SK-N-MC (cell line): ENCODE data around the gene SLC26A11.
"Not testable (repeated sequence)": the region's sequence is repeated elsewhere in the genome, so short reads cannot be mapped to it uniquely, and the experiment has no call there.

ENCODE experiments used
- DNase-seq: peaks from one replicate; pipeline ENCODE4 v3.0.0-alpha.2; 2011; ENCODE audit warnings: low read depth, low spot score
- H3K27ac ChIP-seq: fragments of 200-600 bp; sonication (generic); 2 replicates; pipeline ENCODE4 v1.5.1; 2016; ENCODE audit warnings: mixed run types
- H3K36me3 ChIP-seq: fragments of 200-600 bp; sonication (generic); 2 replicates; pipeline ENCODE4 v1.6.1; 2017; ENCODE audit warnings: antibody characterized with exemption, low read length, mixed read lengths; ENCODE audit not compliant: insufficient read depth
- H3K4me3 ChIP-seq: fragments of 200-600 bp; sonication (generic); 2 replicates; pipeline ENCODE4 v1.5.1; 2016
- H3K9ac ChIP-seq: fragments of 200-600 bp; sonication (generic); 2 replicates; pipeline ENCODE4 v1.8.0; 2017; ENCODE audit warnings: mixed run types, mixed read lengths; ENCODE audit not compliant: insufficient read length
- H3K9me3 ChIP-seq: fragments of 200-600 bp; sonication (generic); 2 replicates; pipeline ENCODE4 v1.6.1; 2017; ENCODE audit warnings: low read depth, mild to moderate bottlenecking, antibody characterized with exemption, low read length, moderate library complexity, mixed read lengths
- EZH2 ChIP-seq: fragments of 200-600 bp; sonication (generic); IDR thresholded peaks from one replicate; pipeline ENCODE4 v1.6.1; 2017; ENCODE audit warnings: antibody characterized with exemption
- FOXP2 ChIP-seq: optimal IDR thresholded peaks from 2 replicates; pipeline ENCODE3; 2011; ENCODE audit warnings: mild to moderate bottlenecking, moderate library complexity; ENCODE audit not compliant: insufficient read depth; ENCODE audit errors: extremely low read length, control extremely low read depth
- POLR2AphosphoS5 ChIP-seq: IDR thresholded peaks from 2 replicates; pipeline ENCODE4 v1.6.1; 2012; ENCODE audit warnings: mild to moderate bottlenecking, low read depth, low read length, borderline replicate concordance

Gene SLC26A11

GRCh38 chr17:80252871-80253270 is 32.6 kb downstream of the SLC26A11 start:
- no peak for DNase-seq
- no peak for TF ChIP-seq FOXP2
- no peak for TF ChIP-seq POLR2AphosphoS5
- TF ChIP-seq EZH2 = no peak
- Histone ChIP-seq H3K27ac (no peak overlapping the region), H3K9ac (no peak overlapping the region), H3K4me3 (no peak overlapping the region), H3K36me3 (no peaks in the 10 kb centered on the region), H3K9me3 (no peaks in the 10 kb centered on the region)

GRCh38 chr17:80253631-80254395 is 33.6 kb downstream of the SLC26A11 start:
- Histone ChIP-seq H3K27ac (0 out of 2 replicates have a peak overlapping the region, but pooled peaks have one; percentile 43), H3K4me3 (no peak overlapping the region), H3K9ac (no peak overlapping the region), H3K9me3 (no peaks in the 10 kb centered on the region), H3K36me3 (no peaks in the 10 kb centered on the region)
- DNase-seq = no peak
- TF ChIP-seq FOXP2 (no peak), POLR2AphosphoS5 (no peak), EZH2 (no peak)

GRCh38 chr17:80254396-80255251 is 34.4 kb downstream of the SLC26A11 start:
- Histone ChIP-seq H3K4me3 (no peak overlapping the region), H3K27ac (peak overlapping the region; percentile 43; the same call in 1 of the 2 replicates), H3K9ac (no peak overlapping the region), H3K36me3 (no peaks in the 10 kb centered on the region), H3K9me3 (no peaks in the 10 kb centered on the region)
- no peak for DNase-seq
- TF ChIP-seq FOXP2 = no peak
- TF ChIP-seq POLR2AphosphoS5 = no peak
- no peak for TF ChIP-seq EZH2

GRCh38 chr17:80256034-80256350 is 35.8 kb downstream of the SLC26A11 start:
- Histone ChIP-seq H3K27ac (no peak overlapping the region), H3K9me3 (no peaks in the 10 kb centered on the region), H3K9ac (no peak overlapping the region), H3K36me3 (no peaks in the 10 kb centered on the region), H3K4me3 (no peak overlapping the region)
- TF ChIP-seq EZH2 (no peak), POLR2AphosphoS5 (no peak), FOXP2 (no peak)
- no peak for DNase-seq

DNA sequence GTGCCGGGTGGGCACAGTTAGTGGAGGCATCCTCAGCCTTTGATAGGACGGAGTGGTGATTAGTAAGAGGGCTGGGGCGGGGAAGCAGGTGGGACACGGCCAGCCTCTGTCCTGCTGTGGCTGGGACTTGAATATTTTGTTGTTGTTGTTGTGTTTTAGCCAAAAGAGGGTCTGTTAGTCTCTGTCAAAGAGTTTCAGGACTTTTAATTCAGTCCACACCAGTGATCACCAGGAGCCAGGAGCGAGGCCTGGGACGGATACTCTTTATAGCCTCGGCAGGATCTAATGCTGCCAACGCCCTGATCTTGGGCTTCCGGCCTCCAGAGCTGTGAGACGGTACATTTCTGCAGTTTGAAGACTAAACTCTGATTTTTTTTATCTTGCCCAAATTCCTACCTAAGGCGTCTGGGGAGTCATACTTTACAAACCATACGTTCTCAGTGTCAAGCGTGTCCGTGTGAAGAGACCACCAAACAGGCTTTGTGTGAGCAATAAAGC is 37.5 kb downstream of the SLC26A11 start:
- no peak for DNase-seq
- H3K4me3 ChIP-seq = no peak overlapping the region

GRCh38 chr17:80258296-80258695 is 38.1 kb downstream of the SLC26A11 start:
- H3K9ac ChIP-seq, H3K9me3 ChIP-seq, H3K4me3 ChIP-seq, DNase-seq, H3K36me3 ChIP-seq: not testable (repeated sequence)
- peak overlapping the region; percentile 78 for H3K27ac ChIP-seq

More for the DNA sequence above, 37.5 kb downstream of the SLC26A11 start:
- Histone ChIP-seq H3K9me3 (no peaks in the 10 kb centered on the region), H3K27ac (peak overlapping the region; percentile 54), H3K36me3 (no peaks in the 10 kb centered on the region), H3K9ac (no peak overlapping the region)
- TF ChIP-seq FOXP2 (no peak), POLR2AphosphoS5 (no peak), EZH2 (no peak)

DNA sequence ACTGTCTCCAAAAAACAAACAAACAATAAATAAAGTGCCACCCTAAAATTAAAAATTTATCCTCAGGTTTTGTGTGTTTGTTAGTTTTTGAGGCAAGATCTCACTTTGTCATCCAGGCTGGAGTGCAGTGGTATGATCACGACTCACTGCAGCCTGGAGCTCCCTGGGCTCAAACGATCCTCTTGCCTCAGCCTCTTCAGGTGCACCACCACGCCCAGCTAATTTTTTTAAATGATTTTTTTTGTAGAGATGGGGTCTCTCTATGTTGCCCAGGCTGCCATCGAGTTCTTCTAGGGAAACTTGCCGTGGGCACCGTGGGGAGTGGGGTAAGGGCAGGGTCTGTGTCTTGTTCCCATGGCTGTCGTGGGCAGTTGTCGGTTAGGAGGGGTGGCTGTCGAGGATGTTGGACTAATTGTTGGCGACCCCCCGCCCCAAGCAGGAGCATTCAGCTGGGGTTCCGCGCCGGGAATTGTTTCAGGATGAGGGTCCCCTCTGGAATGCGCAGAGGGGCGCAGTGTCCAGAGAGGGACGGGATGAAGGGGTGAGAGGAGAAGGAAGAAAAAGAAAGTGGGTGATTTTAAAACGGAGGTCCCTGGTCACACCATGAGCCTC is 39.3 kb downstream of the SLC26A11 start:
- Histone ChIP-seq H3K27ac (peak overlapping the region; percentile 78), H3K9ac (no peak overlapping the region), H3K4me3 (peak overlapping the region; percentile 15; the same call in 1 of the 2 replicates), H3K9me3 (no peaks in the 10 kb centered on the region), H3K36me3 (no peaks in the 10 kb centered on the region)
- TF ChIP-seq POLR2AphosphoS5 (no peak), FOXP2 (no peak), EZH2 (no peak)
- DNase-seq = no peak

DNA sequence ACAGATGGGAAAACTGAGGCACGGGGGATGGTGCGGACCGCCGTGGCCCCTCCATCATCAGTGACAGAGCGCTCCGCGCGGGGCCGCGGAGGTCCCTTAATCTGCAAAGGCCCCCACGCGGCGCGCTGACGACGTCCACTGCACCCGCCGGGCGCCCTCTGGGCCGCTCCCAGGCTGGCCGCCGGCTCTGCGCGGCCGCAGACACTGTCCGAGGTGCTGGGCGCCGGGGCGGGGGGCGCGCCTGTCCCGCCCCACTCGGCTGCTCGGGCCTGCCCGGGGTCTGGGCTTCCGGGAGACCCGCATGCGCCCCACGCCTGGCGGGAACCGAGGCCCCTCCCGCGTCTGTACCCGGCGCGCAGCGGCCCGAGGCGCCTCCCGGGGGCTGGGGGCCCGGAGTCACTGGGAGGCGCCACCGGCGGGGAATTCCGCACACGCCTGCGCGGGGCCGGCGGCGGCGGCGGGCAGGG is 39.9 kb downstream of the SLC26A11 start:
- TF ChIP-seq EZH2 (no peak), FOXP2 (no peak), POLR2AphosphoS5 (no peak)
- no peak for DNase-seq
- Histone ChIP-seq H3K36me3 (no peaks in the 10 kb centered on the region), H3K9ac (no peak overlapping the region), H3K9me3 (no peaks in the 10 kb centered on the region), H3K4me3 (peak overlapping the region; percentile 15; the same call in 1 of the 2 replicates), H3K27ac (peak overlapping the region; percentile 78)
